Measurements from ENCODE around the gene UGGT2. TPM values are rescaled to one million over a fixed set of nuclear protein-coding genes. Genes with fewer than 3 reads are reported as not detected.
"Not testable (repeated sequence)": the region's sequence is repeated elsewhere in the genome, so short reads cannot be mapped to it uniquely, and the experiment has no call there.

The UGGT2 gene
- total RNA-seq, 2 experiments from 2014 or later: 1.8 TPM; not detected in 1

- intact Hi-C loops (cut with micrococcal nuclease; ENCODE audit: unreplicated experiment): no loop called here
- H3K4me2 ChIP-seq (ENCODE audit: low read length): no peak overlapping the region
- no peak overlapping the region for H3K4me3 ChIP-seq (ENCODE audit: low read depth, low read length, poor library complexity, severe bottlenecking)
- H4K20me1 ChIP-seq (ENCODE audit: insufficient read depth, low read length): no peaks in the 10 kb centered on the region
- no peaks in the 10 kb centered on the region for H3K9me3 ChIP-seq (ENCODE audit: low read length)
- no peaks in the 10 kb centered on the region for H3K36me3 ChIP-seq (ENCODE audit: insufficient read depth, low read length)
- CTCF ChIA-PET (ENCODE audit: unreplicated experiment): no interaction called here
- H2AFZ ChIP-seq (ENCODE audit: low read length): no peak overlapping the region
- POLR2A ChIA-PET: no interaction called here
- no peak for DNase-seq (ENCODE audit: low spot score)
- H3K79me2 ChIP-seq (ENCODE audit: insufficient read depth, low read depth, low read length): no peaks in the 10 kb centered on the region
- H3K27ac ChIP-seq (ENCODE audit: low read depth, low read length, poor library complexity, severe bottlenecking): no peak overlapping the region
- no peaks in the 10 kb centered on the region for H3K9me2 ChIP-seq (ENCODE audit: insufficient read depth, low read length)
- no TSS peak for BruUV-seq (replicated peaks)
- H3K4me1 ChIP-seq (ENCODE audit: insufficient read depth, low read length, poor library complexity, severe bottlenecking): no peaks in the 10 kb centered on the region
- TF ChIP-seq EZH2phosphoT487 (IDR thresholded peaks at IDR 0.05; ENCODE audit: borderline replicate concordance, low read depth, low read length) (no peak), CTCF (conservative IDR thresholded peaks at IDR 0.05; ENCODE audit: low read length) (no peak)
Observed at GRCh38 chr13:96000069-96000468, 53.1 kb downstream of the UGGT2 start.

GRCh38 chr13:95987841-95988240 lies 65.4 kb downstream of the UGGT2 start:
- intact Hi-C loops (cut with micrococcal nuclease; ENCODE audit: unreplicated experiment): no loop called here
- H3K4me3 ChIP-seq (ENCODE audit: low read depth, low read length, poor library complexity, severe bottlenecking): no peak overlapping the region
- no peaks in the 10 kb centered on the region for H3K4me1 ChIP-seq (ENCODE audit: insufficient read depth, low read length, poor library complexity, severe bottlenecking)
- no TSS peak for BruUV-seq (replicated peaks)
- DNase-seq (ENCODE audit: low spot score): no peak
- ChIA-PET POLR2A (interaction anchor here (0.7 kb wide), 1 partner anchor 393 kb away, joined by 3 read pairs; no protein-coding TSS in a partner anchor), CTCF (ENCODE audit: unreplicated experiment) (no interaction called here)
- no peaks in the 10 kb centered on the region for H4K20me1 ChIP-seq (ENCODE audit: insufficient read depth, low read length)
- H3K4me2 ChIP-seq (ENCODE audit: low read length): no peak overlapping the region
- H2AFZ ChIP-seq (ENCODE audit: low read length): no peak overlapping the region
- no peaks in the 10 kb centered on the region for H3K79me2 ChIP-seq (ENCODE audit: insufficient read depth, low read depth, low read length)
- no peak overlapping the region for H3K27ac ChIP-seq (ENCODE audit: low read depth, low read length, poor library complexity, severe bottlenecking)
- H3K9me3 ChIP-seq (ENCODE audit: low read length): no peaks in the 10 kb centered on the region
- no peaks in the 10 kb centered on the region for H3K9me2 ChIP-seq (ENCODE audit: insufficient read depth, low read length)
- no peaks in the 10 kb centered on the region for H3K36me3 ChIP-seq (ENCODE audit: insufficient read depth, low read length)
- TF ChIP-seq EZH2phosphoT487 (IDR thresholded peaks at IDR 0.05; ENCODE audit: borderline replicate concordance, low read depth, low read length) (no peak), CTCF (conservative IDR thresholded peaks at IDR 0.05; ENCODE audit: low read length) (no peak)

- no peaks in the 10 kb centered on the region for H3K9me2 ChIP-seq (ENCODE audit: insufficient read depth, low read length)
- H4K20me1 ChIP-seq (ENCODE audit: insufficient read depth, low read length): no peaks in the 10 kb centered on the region
- ChIA-PET POLR2A (no interaction called here), CTCF (ENCODE audit: unreplicated experiment) (no interaction called here)
- H3K4me2 ChIP-seq (ENCODE audit: low read length): no peak overlapping the region
- TF ChIP-seq EZH2phosphoT487 (IDR thresholded peaks at IDR 0.05; ENCODE audit: borderline replicate concordance, low read depth, low read length): no peak
- TF ChIP-seq CTCF (conservative IDR thresholded peaks at IDR 0.05; ENCODE audit: low read length): no peak
- no peaks in the 10 kb centered on the region for H3K9me3 ChIP-seq (ENCODE audit: low read length)
- intact Hi-C loops (cut with micrococcal nuclease; ENCODE audit: unreplicated experiment): no loop called here
- no peak for DNase-seq (ENCODE audit: low spot score)
- no peak overlapping the region for H2AFZ ChIP-seq (ENCODE audit: low read length)
- no TSS peak for BruUV-seq (replicated peaks)
- H3K4me1 ChIP-seq (ENCODE audit: insufficient read depth, low read length, poor library complexity, severe bottlenecking): no peaks in the 10 kb centered on the region
- H3K27ac ChIP-seq (ENCODE audit: low read depth, low read length, poor library complexity, severe bottlenecking): no peak overlapping the region
- no peaks in the 10 kb centered on the region for H3K79me2 ChIP-seq (ENCODE audit: insufficient read depth, low read depth, low read length)
- no peak overlapping the region for H3K4me3 ChIP-seq (ENCODE audit: low read depth, low read length, poor library complexity, severe bottlenecking)
- H3K36me3 ChIP-seq (ENCODE audit: insufficient read depth, low read length): no peaks in the 10 kb centered on the region
Observed at GRCh38 chr13:95982144-95982543, 71.1 kb downstream of the UGGT2 start.

- CTCF ChIA-PET (ENCODE audit: unreplicated experiment); H3K4me2 ChIP-seq (ENCODE audit: low read length); H3K27ac ChIP-seq (ENCODE audit: low read depth, low read length, poor library complexity, severe bottlenecking); DNase-seq (ENCODE audit: low spot score); H3K9me2 ChIP-seq (ENCODE audit: insufficient read depth, low read length); H4K20me1 ChIP-seq (ENCODE audit: insufficient read depth, low read length); H3K4me3 ChIP-seq (ENCODE audit: low read depth, low read length, poor library complexity, severe bottlenecking); H3K79me2 ChIP-seq (ENCODE audit: insufficient read depth, low read depth, low read length); POLR2A ChIA-PET; H3K4me1 ChIP-seq (ENCODE audit: insufficient read depth, low read length, poor library complexity, severe bottlenecking); H3K9me3 ChIP-seq (ENCODE audit: low read length); H3K36me3 ChIP-seq (ENCODE audit: insufficient read depth, low read length); intact Hi-C loops (cut with micrococcal nuclease; ENCODE audit: unreplicated experiment); H2AFZ ChIP-seq (ENCODE audit: low read length); BruUV-seq (replicated peaks): not testable (repeated sequence)
Observed at GRCh38 chr13:95972651-95973050, 80.5 kb downstream of the UGGT2 start.

Measured in OCI-LY7 (cell line).